ENCODE data around the gene ANKRD11. TPM values are rescaled to one million over a fixed set of nuclear protein-coding genes. Genes with fewer than 3 reads are reported as not detected.

ANKRD11 gene
- total RNA-seq = 52.0 and 88.8 TPM in 2 replicates

DNA sequence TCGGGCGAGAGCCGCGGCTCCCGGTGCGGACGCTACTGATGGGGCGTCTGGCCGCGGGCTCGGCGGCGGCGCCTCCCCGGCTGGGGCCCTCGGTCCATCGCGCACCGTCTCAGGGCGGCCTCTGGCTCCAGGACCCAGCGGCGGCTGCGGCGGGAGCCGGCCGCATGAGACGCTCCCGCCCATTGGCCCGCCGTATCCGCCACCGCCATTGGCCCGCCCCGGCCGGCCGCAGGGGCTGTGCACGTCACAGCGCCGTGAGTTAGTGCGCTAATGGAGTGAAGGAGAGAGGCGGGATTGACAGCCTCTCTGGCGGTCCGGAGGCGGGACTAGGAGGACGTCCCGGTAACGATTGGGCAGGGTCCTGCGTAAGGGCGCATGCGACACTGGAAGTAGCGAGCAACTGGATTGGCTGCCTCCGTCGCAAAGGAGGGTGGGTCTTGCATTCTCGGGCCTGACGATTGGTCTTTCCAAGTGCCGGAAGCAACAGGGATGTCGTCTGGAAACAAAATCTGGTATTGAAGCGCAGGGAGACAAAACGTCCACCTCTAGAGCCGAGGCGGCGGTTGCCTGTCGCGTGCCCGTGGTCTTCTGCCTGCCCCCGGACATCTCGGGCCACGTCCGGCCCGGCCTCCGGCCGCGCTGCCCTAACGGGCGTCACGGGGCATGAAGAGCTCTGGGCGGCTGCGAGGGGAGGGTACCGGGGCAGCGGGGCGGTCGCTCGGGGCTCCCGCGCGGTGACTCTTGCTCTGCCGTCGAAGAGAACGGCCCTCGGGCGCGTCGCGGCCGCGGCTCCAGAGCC lies at the start of gene ANKRD11:
Gene ANKRD11, minus strand, starts transcription at position 123 of the 799 bp plus-strand sequence. CDS start 173,542 bp downstream, outside the sequence.

GRCh38 chr16:89507834-89508590 lies 17.7 kb upstream of the ANKRD11 start, which contains the start of gene SPG7:
Gene SPG7, plus strand, starts transcription at chr16:89508403. Its CDS starts 15 bp downstream, at chr16:89508418.

Other genes with a start within 250 kb of the ANKRD11 start
- gene SPG7, start 17.8 kb upstream of the ANKRD11 start, total RNA-seq = 113 and 138 TPM in 2 replicates
- gene RPL13, start 70.1 kb upstream of the ANKRD11 start, total RNA-seq = 3,513 and 3,981 TPM in 2 replicates
- 16.1 and 17.6 TPM in 2 replicates for gene CPNE7, start 85.2 kb upstream of the ANKRD11 start, total RNA-seq
- 2.0 and 2.5 TPM in 2 replicates for gene DPEP1, start 123.1 kb upstream of the ANKRD11 start, total RNA-seq
- 103 and 106 TPM in 2 replicates for gene CHMP1A, start 167.1 kb upstream of the ANKRD11 start, total RNA-seq
- gene SPATA33, start 167.3 kb upstream of the ANKRD11 start, total RNA-seq = 2.3 and 2.9 TPM in 2 replicates
- gene CDK10, start 196.1 kb upstream of the ANKRD11 start, total RNA-seq = 34.8 and 54.9 TPM in 2 replicates
- gene SPATA2L, start 211.1 kb upstream of the ANKRD11 start, total RNA-seq = 12.8 and 17.4 TPM in 2 replicates
- gene VPS9D1, start 230.3 kb upstream of the ANKRD11 start, total RNA-seq = 6.0 and 6.7 TPM in 2 replicates
- gene ZNF276, start 231.0 kb upstream of the ANKRD11 start, total RNA-seq = 20.2 and 30.4 TPM in 2 replicates